Measurements from ENCODE around the gene C14orf132.

Gene C14orf132

DNA sequence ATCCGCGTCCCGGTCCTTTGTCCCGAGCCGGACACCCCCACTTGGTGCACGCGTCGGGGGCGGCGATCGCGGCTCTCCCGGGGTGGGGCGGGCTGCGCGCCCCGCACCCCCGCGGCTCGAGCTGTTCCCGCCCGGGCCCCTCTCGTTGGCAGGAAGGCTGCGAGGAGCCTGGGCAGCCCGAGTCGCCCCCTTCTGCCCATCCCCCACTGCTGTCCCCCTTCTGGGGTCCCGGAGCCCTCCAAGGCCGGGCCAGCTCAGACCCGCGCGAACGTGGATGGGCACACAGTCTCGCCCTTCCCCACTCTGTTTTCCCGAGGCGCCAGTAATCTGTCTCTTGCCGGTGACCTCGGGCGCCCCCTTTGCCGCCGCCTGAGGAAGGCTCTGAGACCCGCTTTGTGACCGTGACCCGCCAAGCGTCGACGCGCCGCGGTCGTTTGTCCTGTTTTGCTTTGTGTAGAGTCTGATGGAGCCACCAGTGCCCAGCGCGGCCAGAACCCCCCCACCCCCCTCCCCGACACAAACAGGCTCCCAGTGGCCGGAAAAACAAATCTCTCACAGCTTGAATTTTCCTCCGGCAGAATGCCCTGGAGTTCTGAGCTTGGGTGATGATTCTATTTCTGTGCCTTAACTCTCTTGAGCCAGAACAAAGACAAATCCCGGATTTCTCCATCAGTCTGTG, 610 bp downstream of the C14orf132 start:
- peak; percentile 10 for DNase-seq (ENCODE audit: low read depth)

- DNase-seq (ENCODE audit: low read depth): no peak
Measured at GRCh38 chr14:96040828-96041371, 1.7 kb downstream of the C14orf132 start.

DNA sequence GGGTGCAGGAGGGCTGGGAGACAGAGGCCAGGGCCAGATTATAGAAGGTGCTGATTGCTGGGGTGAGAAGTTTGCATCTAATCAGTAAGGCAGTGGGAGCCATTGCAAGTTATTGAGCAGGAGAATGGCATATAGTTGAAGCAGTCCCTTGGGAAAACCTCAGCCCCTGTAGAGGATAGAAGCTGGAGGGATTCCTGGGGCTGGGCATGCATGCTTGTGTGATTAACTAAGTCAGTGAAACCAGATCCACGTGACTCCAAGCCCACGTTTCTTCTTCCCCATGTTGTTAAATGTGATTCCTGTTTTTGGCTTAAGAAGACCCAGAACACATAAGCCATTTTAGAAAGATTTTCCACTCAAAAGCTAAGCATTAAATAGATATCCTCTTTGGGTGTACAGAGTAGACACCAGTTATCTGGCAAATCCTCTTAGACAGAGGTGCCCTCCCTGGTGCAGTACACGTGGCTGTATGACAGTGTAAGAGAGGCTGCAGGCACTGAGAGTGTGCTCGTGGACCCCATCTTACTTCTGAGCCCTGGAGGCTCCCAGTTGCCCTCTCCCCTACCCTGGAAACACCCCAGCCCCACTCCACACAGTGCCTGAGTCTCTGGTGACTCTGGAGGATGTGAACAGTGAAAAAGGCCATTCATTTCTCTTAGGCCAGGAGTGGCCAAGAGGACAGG, 3.2 kb downstream of the C14orf132 start:
- DNase-seq (ENCODE audit: low read depth): no peak

GRCh38 chr14:96046630-96047029, 7.5 kb downstream of the C14orf132 start:
- DNase-seq (ENCODE audit: low read depth): no peak

DNA sequence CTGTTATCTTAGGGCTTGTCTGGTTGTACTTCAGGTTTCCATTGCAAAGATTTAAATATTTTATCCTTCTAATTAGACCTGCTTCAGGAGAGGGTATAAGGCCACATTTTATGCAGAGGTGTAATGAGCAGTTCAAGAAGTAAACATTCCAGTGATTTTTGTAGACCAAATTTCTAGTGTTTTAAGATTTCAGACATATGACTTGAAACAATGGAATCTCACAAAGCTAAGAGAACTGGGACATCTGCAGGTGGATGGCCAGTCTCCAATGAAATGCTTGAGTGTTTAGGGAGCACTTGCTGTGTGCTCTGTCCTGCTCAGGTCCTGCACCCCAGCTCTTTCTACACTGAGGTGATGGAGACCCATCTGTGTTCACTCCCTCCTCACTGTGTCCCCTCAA, 7.9 kb downstream of the C14orf132 start:
- DNase-seq (ENCODE audit: low read depth): no peak

DNA sequence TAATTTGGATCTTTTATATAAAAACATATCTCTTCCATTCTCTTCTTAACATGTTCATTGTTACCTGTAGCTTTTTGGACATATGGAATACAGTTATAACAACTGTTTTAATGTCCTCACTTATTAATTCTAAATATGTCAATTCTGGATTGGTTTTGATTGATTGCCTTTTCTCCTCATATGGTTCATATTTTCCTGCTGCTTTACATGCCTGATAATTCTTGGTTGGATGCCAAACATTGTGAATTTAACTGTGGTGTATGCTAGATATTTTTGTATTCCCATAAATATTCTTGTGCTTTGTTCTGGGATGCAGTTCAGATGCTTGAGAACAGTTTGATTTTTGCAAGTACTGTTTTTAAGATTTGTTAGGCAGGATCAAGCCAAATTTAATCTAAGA, 10.8 kb downstream of the C14orf132 start:
- DNase-seq (ENCODE audit: low read depth): no peak

- no peak for DNase-seq (ENCODE audit: low read depth)
Measured at GRCh38 chr14:96050482-96050881, 11.3 kb downstream of the C14orf132 start.

GRCh38 chr14:96051231-96051630, 12.1 kb downstream of the C14orf132 start:
- no peak for DNase-seq (ENCODE audit: low read depth)

GRCh38 chr14:96051642-96052540, 12.7 kb downstream of the C14orf132 start:
- DNase-seq (ENCODE audit: low read depth): no peak

GRCh38 chr14:96052541-96053247, 13.5 kb downstream of the C14orf132 start:
- DNase-seq (ENCODE audit: low read depth): no peak

DNA sequence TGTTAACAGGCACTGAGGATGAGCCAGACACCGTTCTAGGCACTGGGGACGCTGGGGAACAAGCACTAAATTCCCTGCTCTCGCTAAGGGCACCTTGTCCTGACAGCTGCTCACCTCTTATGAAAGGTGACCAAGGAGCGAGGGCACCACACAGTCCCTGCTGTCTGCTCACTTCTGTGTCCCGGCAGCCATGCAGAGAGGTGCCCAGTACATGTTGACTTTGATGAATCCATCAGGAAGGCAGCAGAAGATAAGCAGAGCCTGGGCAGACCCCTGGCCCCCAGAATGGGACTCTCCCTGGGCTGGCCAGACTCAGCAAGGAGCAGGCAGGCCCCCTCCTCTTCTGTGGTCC, 14.1 kb downstream of the C14orf132 start:
- DNase-seq (ENCODE audit: low read depth): no peak

DNA sequence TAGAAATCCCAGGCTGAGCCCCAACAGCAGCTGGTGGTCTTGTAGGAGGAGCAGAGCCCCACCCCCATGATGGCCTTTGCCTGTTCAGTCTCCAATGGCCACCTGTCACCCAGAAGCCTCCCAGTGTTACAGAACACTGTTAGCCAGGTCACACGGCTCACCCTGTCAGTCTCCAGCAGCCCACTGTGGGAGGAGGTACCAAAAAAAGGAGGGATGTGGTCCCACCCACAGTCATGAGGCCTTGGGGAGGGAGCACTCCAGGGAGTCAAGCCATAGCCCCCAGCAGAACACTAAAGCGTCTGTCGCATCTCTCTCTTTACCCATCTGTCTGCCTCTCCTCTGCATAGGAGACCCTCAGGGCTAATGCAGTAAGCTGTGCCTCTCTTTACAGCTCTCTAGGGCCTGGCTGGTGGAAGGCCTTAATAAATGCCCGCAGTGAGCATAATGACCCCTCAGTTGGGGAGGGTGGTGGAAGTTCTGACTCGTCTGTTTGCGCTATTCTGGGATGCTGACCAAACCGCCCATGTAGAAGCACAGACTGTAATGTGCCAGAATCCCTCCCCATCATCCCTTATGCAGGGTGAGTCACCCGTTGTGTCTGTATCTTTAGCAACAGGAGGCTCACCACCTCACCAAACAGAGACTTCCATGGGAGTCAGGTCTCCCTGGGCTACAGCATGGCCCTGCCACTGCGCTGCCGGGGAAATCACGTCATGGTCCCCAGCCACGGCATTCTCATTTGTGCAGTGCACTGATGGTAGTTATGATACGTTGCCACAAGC, 14.6 kb downstream of the C14orf132 start:
- no peak for DNase-seq (ENCODE audit: low read depth)

DNA sequence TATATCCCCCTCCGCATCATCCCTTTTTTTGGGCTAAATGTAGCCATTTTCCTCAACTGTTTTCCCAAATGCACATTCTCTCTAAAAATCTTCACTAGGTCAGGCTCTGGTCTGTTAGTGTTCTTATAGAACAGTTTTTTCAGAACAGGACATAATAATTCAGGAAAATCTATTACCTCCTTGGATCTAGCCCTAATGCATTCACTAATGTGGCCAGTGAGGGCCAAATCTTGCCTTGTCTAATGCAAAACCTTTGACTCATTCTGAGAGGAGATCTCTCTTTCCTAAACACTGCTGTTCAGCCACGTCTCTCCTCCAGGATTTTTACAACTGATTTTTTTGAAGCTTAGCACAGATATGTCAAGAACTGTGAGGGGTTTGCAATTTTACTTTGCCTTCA, 15.5 kb downstream of the C14orf132 start:
- DNase-seq (ENCODE audit: low read depth): no peak

GRCh38 chr14:96055065-96055752, 16.0 kb downstream of the C14orf132 start:
- DNase-seq (ENCODE audit: low read depth): no peak

DNA sequence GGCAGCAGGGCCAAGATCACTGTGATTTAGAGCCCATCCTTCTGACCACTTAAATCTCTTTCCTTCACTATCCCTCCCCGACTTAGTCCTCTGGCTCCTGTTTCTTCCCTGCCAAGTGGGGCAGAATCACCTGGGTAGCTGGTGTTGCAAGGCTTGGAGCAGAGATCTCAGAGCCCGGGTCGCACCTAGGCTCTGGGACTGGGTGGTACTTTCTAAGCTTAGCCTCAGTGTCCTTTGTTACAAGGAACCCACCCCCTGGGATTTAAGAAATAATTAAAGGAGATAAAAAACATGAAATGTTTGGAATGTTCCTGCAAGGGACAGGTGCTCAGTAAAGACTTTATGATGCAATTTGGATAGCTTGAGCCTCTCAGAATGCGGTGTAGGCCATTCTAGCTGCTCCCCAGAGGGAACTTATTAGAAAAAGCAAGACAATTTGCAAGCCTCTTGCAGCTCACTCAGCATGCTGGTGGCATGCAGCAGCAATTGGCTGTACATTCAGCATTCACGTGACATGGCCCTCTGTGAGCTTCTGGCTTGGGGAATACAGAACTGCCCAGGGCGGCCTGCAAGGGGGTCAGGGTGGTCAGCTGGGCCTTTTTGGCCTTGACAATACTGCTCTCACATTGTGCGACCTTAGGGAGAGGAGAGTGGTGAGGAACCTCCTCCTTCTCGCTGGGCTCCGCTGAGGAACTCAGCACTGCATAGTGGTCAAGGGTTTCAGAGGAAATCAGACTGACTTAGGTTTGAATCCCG, 16.8 kb downstream of the C14orf132 start:
- DNase-seq (ENCODE audit: low read depth): no peak

- DNase-seq (ENCODE audit: low read depth): no peak
Measured at GRCh38 chr14:96056509-96057422, 17.6 kb downstream of the C14orf132 start.

- no peak for DNase-seq (ENCODE audit: low read depth)
Measured at GRCh38 chr14:96057738-96058137, 18.6 kb downstream of the C14orf132 start.

GRCh38 chr14:96058576-96059200, 19.5 kb downstream of the C14orf132 start:
- no peak for DNase-seq (ENCODE audit: low read depth)

Measured in activated T-cell treated with anti-CD3 and anti-CD28 coated beads for 48 hours (primary cell).